ENCODE measurements around the gene B3GALT5. TPM values are rescaled to one million over a fixed set of nuclear protein-coding genes. Genes with fewer than 3 reads are reported as not detected.

B3GALT5 gene
- total RNA-seq, 1 experiment from 2014 or later, result 1.5 TPM

- CTCF ChIA-PET, result no interaction called here
- ATAC-seq, result no peak
These were observed 83.9 kb downstream of the B3GALT5 start for GRCh38 chr21:39696618-39697017.

GRCh38 chr21:39700318-39700717 is 87.6 kb downstream of the B3GALT5 start:
- no peaks in the 10 kb centered on the region for H3K4me1 ChIP-seq (ENCODE audit: insufficient read depth, low read length)
- no peak for DNase-seq
- TF ChIP-seq EZH2phosphoT487 (IDR thresholded peaks at IDR 0.05; ENCODE audit: borderline replicate concordance, low read length) (no peak), CTCF (conservative IDR thresholded peaks at IDR 0.05; ENCODE audit: low read depth, low read length) (no peak), EZH2 (IDR thresholded peaks at IDR 0.05; ENCODE audit: low read length, unreplicated experiment) (no peak)
- intact Hi-C loops (cut with micrococcal nuclease), result no loop called here
- no TSS peak for BruUV-seq (replicated peaks)
- no peaks in the 10 kb centered on the region for H3K9me2 ChIP-seq (replicated peaks; ENCODE audit: low read length)
- H3K27me3 ChIP-seq (ENCODE audit: low read length), result no peaks in the 10 kb centered on the region
- H3K9ac ChIP-seq (ENCODE audit: low read length), result no peak overlapping the region
- H3F3A ChIP-seq (ENCODE audit: low read length, unreplicated experiment), result no peaks in the 10 kb centered on the region
- H2AFZ ChIP-seq (ENCODE audit: low read length), result no peak overlapping the region
- no peaks in the 10 kb centered on the region for H3K9me3 ChIP-seq (ENCODE audit: low read length)
- H3K36me3 ChIP-seq (ENCODE audit: low read depth, low read length), result no peaks in the 10 kb centered on the region
- no peaks in the 10 kb centered on the region for H4K20me1 ChIP-seq (ENCODE audit: low read length)
- no peak overlapping the region for H3K27ac ChIP-seq (ENCODE audit: low read length)
- H3K4me3 ChIP-seq (ENCODE audit: low read length), result no peak overlapping the region
- POLR2A ChIA-PET (ENCODE audit: unreplicated experiment), result interaction anchor here (0.6 kb wide), 1 partner anchor 67 kb away, joined by 3 read pairs; no protein-coding TSS in a partner anchor
- no peaks in the 10 kb centered on the region for H3K79me2 ChIP-seq (ENCODE audit: low read length)
- no peak for ATAC-seq
- CTCF ChIA-PET, result no interaction called here
- H3K4me2 ChIP-seq (ENCODE audit: low read length), result no peak overlapping the region

More at GRCh38 chr21:39696618-39697017, 83.9 kb downstream of the B3GALT5 start:
- no peak overlapping the region for H3K9ac ChIP-seq (ENCODE audit: low read length)
- no TSS peak for BruUV-seq (replicated peaks)
- no peaks in the 10 kb centered on the region for H3K36me3 ChIP-seq (ENCODE audit: low read depth, low read length)
- H3K4me2 ChIP-seq (ENCODE audit: low read length), result no peak overlapping the region
- no peaks in the 10 kb centered on the region for H3K9me3 ChIP-seq (ENCODE audit: low read length)
- H3K9me2 ChIP-seq (replicated peaks; ENCODE audit: low read length), result no peaks in the 10 kb centered on the region
- no peak overlapping the region for H2AFZ ChIP-seq (ENCODE audit: low read length)
- intact Hi-C loops (cut with micrococcal nuclease), result no loop called here
- no peak overlapping the region for H3K4me3 ChIP-seq (ENCODE audit: low read length)
- no peaks in the 10 kb centered on the region for H3K4me1 ChIP-seq (ENCODE audit: insufficient read depth, low read length)
- H3F3A ChIP-seq (ENCODE audit: low read length, unreplicated experiment), result no peaks in the 10 kb centered on the region
- no peak for DNase-seq
- POLR2A ChIA-PET (ENCODE audit: unreplicated experiment), result no interaction called here
- no peaks in the 10 kb centered on the region for H3K27me3 ChIP-seq (ENCODE audit: low read length)
- H4K20me1 ChIP-seq (ENCODE audit: low read length), result no peaks in the 10 kb centered on the region
- no peak for TF ChIP-seq CTCF (conservative IDR thresholded peaks at IDR 0.05; ENCODE audit: low read depth, low read length)
- no peak for TF ChIP-seq EZH2 (IDR thresholded peaks at IDR 0.05; ENCODE audit: low read length, unreplicated experiment)
- TF ChIP-seq EZH2phosphoT487 (IDR thresholded peaks at IDR 0.05; ENCODE audit: borderline replicate concordance, low read length), result no peak
- no peak overlapping the region for H3K27ac ChIP-seq (ENCODE audit: low read length)
- H3K79me2 ChIP-seq (ENCODE audit: low read length), result no peaks in the 10 kb centered on the region

- ATAC-seq, result no peak
These were observed 90.8 kb downstream of the B3GALT5 start for GRCh38 chr21:39703578-39703977.

More at GRCh38 chr21:39703578-39703977, 90.8 kb downstream of the B3GALT5 start:
- no peaks in the 10 kb centered on the region for H3K9me3 ChIP-seq (ENCODE audit: low read length)
- no peak for DNase-seq
- BruUV-seq (replicated peaks), result no TSS peak
- no peak overlapping the region for H2AFZ ChIP-seq (ENCODE audit: low read length)
- ChIA-PET POLR2A (ENCODE audit: unreplicated experiment) (no interaction called here), CTCF (no interaction called here)
- no peaks in the 10 kb centered on the region for H3K27me3 ChIP-seq (ENCODE audit: low read length)
- no peak overlapping the region for H3K4me3 ChIP-seq (ENCODE audit: low read length)
- no peak overlapping the region for H3K9ac ChIP-seq (ENCODE audit: low read length)
- no peaks in the 10 kb centered on the region for H3K4me1 ChIP-seq (ENCODE audit: insufficient read depth, low read length)
- H3K79me2 ChIP-seq (ENCODE audit: low read length), result no peaks in the 10 kb centered on the region
- H3K36me3 ChIP-seq (ENCODE audit: low read depth, low read length), result no peaks in the 10 kb centered on the region
- TF ChIP-seq EZH2phosphoT487 (IDR thresholded peaks at IDR 0.05; ENCODE audit: borderline replicate concordance, low read length) (no peak), CTCF (conservative IDR thresholded peaks at IDR 0.05; ENCODE audit: low read depth, low read length) (no peak), EZH2 (IDR thresholded peaks at IDR 0.05; ENCODE audit: low read length, unreplicated experiment) (no peak)
- no peaks in the 10 kb centered on the region for H3K9me2 ChIP-seq (replicated peaks; ENCODE audit: low read length)
- H3F3A ChIP-seq (ENCODE audit: low read length, unreplicated experiment), result no peaks in the 10 kb centered on the region
- no peak overlapping the region for H3K4me2 ChIP-seq (ENCODE audit: low read length)
- no peaks in the 10 kb centered on the region for H4K20me1 ChIP-seq (ENCODE audit: low read length)
- intact Hi-C loops (cut with micrococcal nuclease), result no loop called here
- H3K27ac ChIP-seq (ENCODE audit: low read length), result no peak overlapping the region

Data from PC-3 (cell line).